ENCODE results near the gene MMP11. TPM values are rescaled to one million over a fixed set of nuclear protein-coding genes. Genes with fewer than 3 reads are reported as not detected.

MMP11 gene
- total and polyA plus RNA-seq, 2 of the 13 experiments (the other 11 are each of a cell fraction or from before 2014, with no cell fraction given): 8.9 to 28.6 TPM

GRCh38 chr22:23750714-23751440 is 21.8 kb upstream of the MMP11 start, which contains the start of gene ZNF70 (continued):
- TF ChIP-seq ZBTB2 (CRISPR knock-in tag; IDR thresholded peaks at IDR 0.05; ENCODE audit: low read depth): peak; percentile 61; the same call in 1 of the 2 replicates
- TF ChIP-seq, protein P1, sequence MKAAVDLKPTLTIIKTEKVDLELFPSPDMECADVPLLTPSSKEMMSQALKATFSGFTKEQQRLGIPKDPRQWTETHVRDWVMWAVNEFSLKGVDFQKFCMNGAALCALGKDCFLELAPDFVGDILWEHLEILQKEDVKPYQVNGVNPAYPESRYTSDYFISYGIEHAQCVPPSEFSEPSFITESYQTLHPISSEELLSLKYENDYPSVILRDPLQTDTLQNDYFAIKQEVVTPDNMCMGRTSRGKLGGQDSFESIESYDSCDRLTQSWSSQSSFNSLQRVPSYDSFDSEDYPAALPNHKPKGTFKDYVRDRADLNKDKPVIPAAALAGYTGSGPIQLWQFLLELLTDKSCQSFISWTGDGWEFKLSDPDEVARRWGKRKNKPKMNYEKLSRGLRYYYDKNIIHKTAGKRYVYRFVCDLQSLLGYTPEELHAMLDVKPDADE (CRISPR knock-in tag; IDR thresholded peaks at IDR 0.05): no peak
- TF ChIP-seq, protein P2, sequence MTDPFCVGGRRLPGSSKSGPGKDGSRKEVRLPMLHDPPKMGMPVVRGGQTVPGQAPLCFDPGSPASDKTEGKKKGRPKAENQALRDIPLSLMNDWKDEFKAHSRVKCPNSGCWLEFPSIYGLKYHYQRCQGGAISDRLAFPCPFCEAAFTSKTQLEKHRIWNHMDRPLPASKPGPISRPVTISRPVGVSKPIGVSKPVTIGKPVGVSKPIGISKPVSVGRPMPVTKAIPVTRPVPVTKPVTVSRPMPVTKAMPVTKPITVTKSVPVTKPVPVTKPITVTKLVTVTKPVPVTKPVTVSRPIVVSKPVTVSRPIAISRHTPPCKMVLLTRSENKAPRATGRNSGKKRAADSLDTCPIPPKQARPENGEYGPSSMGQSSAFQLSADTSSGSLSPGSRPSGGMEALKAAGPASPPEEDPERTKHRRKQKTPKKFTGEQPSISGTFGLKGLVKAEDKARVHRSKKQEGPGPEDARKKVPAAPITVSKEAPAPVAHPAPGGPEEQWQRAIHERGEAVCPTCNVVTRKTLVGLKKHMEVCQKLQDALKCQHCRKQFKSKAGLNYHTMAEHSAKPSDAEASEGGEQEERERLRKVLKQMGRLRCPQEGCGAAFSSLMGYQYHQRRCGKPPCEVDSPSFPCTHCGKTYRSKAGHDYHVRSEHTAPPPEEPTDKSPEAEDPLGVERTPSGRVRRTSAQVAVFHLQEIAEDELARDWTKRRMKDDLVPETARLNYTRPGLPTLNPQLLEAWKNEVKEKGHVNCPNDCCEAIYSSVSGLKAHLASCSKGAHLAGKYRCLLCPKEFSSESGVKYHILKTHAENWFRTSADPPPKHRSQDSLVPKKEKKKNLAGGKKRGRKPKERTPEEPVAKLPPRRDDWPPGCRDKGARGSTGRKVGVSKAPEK (CRISPR knock-in tag; IDR thresholded peaks at IDR 0.05; ENCODE audit: borderline replicate concordance): no peak
- no peak for TF ChIP-seq NR2F2 (IDR thresholded peaks at IDR 0.05; ENCODE audit: borderline replicate concordance, low read depth)
- TF ChIP-seq CSRNP2 (CRISPR knock-in tag; conservative IDR thresholded peaks at IDR 0.05; ENCODE audit: low read depth): no peak
- peak; percentile 91 for TF ChIP-seq RBFOX2 (IDR thresholded peaks at IDR 0.05; ENCODE audit: low read depth, low read length)
- no peak for TF ChIP-seq TSC22D2 (CRISPR knock-in tag; IDR thresholded peaks at IDR 0.05; ENCODE audit: borderline replicate concordance)
- 0 out of 2 replicates have a peak, but pooled peaks have one; percentile 17 for TF ChIP-seq ZNF430 (CRISPR knock-in tag; IDR thresholded peaks at IDR 0.05)
- TF ChIP-seq ZNF547 (CRISPR knock-in tag; IDR thresholded peaks at IDR 0.05): 0 out of 2 replicates have a peak, but pooled peaks have one; percentile 73
- TF ChIP-seq FOSL1 (CRISPR knock-in tag; IDR thresholded peaks at IDR 0.05; ENCODE audit: borderline replicate concordance): no peak
- TF ChIP-seq ZNF451 (CRISPR knock-in tag; IDR thresholded peaks at IDR 0.05): no peak
- TF ChIP-seq, protein P3, sequence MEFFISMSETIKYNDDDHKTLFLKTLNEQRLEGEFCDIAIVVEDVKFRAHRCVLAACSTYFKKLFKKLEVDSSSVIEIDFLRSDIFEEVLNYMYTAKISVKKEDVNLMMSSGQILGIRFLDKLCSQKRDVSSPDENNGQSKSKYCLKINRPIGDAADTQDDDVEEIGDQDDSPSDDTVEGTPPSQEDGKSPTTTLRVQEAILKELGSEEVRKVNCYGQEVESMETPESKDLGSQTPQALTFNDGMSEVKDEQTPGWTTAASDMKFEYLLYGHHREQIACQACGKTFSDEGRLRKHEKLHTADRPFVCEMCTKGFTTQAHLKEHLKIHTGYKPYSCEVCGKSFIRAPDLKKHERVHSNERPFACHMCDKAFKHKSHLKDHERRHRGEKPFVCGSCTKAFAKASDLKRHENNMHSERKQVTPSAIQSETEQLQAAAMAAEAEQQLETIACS (CRISPR knock-in tag; IDR thresholded peaks at IDR 0.05): 0 out of 2 replicates have a peak, but pooled peaks have one; percentile 10
- TF ChIP-seq, protein P4, sequence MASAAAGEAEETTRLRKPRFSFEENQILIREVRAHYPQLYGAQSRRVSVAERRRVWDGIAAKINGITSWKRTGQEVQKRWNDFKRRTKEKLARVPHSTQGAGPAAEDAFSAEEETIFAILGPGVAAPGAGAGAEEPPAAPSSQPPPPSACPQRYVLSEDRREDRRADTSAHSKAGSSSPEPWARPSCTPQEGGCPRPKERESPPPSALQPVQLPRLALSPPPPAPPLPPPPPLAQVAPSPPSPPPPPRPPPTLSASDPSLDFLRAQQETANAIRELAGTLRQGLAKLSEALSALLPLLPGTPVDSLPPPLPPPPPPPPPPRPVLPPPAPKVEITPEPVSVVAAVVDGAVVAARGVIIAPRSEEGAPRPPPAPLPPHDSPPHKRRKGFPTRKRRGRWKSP (CRISPR knock-in tag; IDR thresholded peaks at IDR 0.05): no peak
- TF ChIP-seq CEBPB (IDR thresholded peaks at IDR 0.05; ENCODE audit: borderline replicate concordance, low read depth, low read length): no peak
- TF ChIP-seq ZNF772 (CRISPR knock-in tag; IDR thresholded peaks at IDR 0.05): peak; percentile 46; the same call in 1 of the 2 replicates
- TF ChIP-seq HNF4G (IDR thresholded peaks at IDR 0.05; ENCODE audit: borderline replicate concordance, low read depth, low read length): no peak
- no peak for TF ChIP-seq HNF4G (CRISPR knock-in tag; IDR thresholded peaks at IDR 0.05; ENCODE audit: borderline replicate concordance, low read depth)
- no peak for TF ChIP-seq TRIM24 (CRISPR knock-in tag; IDR thresholded peaks at IDR 0.05)
- peak; percentile 52; the same call in 1 of the 2 replicates for TF ChIP-seq ZIK1 (CRISPR knock-in tag; IDR thresholded peaks at IDR 0.05; ENCODE audit: borderline replicate concordance, low read depth)
